ENCODE data around the gene RBP3. TPM values are rescaled to one million over a fixed set of nuclear protein-coding genes. Genes with fewer than 3 reads are reported as not detected.

Gene RBP3
- polyA plus RNA-seq, 1 donor from 2014 or later, result not detected

GRCh38 chr10:47406548-47406869 lies 58.3 kb downstream of the RBP3 start:
- Histone ChIP-seq H3K9me3 (ENCODE audit: low read length) (no peaks in the 10 kb centered on the region), H3K36me3 (ENCODE audit: insufficient read depth, low read length) (no peaks in the 10 kb centered on the region), H3K27ac (ENCODE audit: low read length) (no peak overlapping the region), H2AFZ (ENCODE audit: low read depth, low read length) (no peak overlapping the region), H3F3A (ENCODE audit: insufficient read depth, low read length, poor library complexity, severe bottlenecking) (no peaks in the 10 kb centered on the region), H4K20me1 (ENCODE audit: insufficient read depth) (no peaks in the 10 kb centered on the region), H3K27me3 (ENCODE audit: insufficient read depth, low read depth, low read length) (no peaks in the 10 kb centered on the region), H3K4me2 (ENCODE audit: low read length) (no peak overlapping the region), H3K9me2 (ENCODE audit: insufficient read depth, low read length) (no peaks in the 10 kb centered on the region), H3K79me2 (replicated peaks; ENCODE audit: insufficient read depth, low read length) (no peaks in the 10 kb centered on the region), H3K9ac (ENCODE audit: low read length) (no peak overlapping the region), H3K4me3 (ENCODE audit: low read length) (no peak overlapping the region)
- TF ChIP-seq EZH2 (IDR thresholded peaks at IDR 0.05; ENCODE audit: borderline replicate concordance, insufficient read depth, low read length, poor library complexity, severe bottlenecking), result no peak
- no peak for TF ChIP-seq TAF1 (IDR thresholded peaks at IDR 0.05; ENCODE audit: low read depth)
- TF ChIP-seq MXI1 (conservative IDR thresholded peaks at IDR 0.05; ENCODE audit: poor library complexity, severe bottlenecking), result no peak
- TF ChIP-seq RAD21 (conservative IDR thresholded peaks at IDR 0.05), result no peak
- TF ChIP-seq POLR2AphosphoS5 (IDR thresholded peaks at IDR 0.05), result no peak
- TF ChIP-seq REST (IDR thresholded peaks at IDR 0.05; ENCODE audit: borderline replicate concordance), result no peak
- no peak for TF ChIP-seq SMC3 (conservative IDR thresholded peaks at IDR 0.05; ENCODE audit: poor library complexity)
- TF ChIP-seq CTCF (IDR thresholded peaks at IDR 0.05; ENCODE audit: poor library complexity, severe bottlenecking), result no peak
- no peak for TF ChIP-seq EP300 (conservative IDR thresholded peaks at IDR 0.05; ENCODE audit: poor library complexity, severe bottlenecking)

DNA sequence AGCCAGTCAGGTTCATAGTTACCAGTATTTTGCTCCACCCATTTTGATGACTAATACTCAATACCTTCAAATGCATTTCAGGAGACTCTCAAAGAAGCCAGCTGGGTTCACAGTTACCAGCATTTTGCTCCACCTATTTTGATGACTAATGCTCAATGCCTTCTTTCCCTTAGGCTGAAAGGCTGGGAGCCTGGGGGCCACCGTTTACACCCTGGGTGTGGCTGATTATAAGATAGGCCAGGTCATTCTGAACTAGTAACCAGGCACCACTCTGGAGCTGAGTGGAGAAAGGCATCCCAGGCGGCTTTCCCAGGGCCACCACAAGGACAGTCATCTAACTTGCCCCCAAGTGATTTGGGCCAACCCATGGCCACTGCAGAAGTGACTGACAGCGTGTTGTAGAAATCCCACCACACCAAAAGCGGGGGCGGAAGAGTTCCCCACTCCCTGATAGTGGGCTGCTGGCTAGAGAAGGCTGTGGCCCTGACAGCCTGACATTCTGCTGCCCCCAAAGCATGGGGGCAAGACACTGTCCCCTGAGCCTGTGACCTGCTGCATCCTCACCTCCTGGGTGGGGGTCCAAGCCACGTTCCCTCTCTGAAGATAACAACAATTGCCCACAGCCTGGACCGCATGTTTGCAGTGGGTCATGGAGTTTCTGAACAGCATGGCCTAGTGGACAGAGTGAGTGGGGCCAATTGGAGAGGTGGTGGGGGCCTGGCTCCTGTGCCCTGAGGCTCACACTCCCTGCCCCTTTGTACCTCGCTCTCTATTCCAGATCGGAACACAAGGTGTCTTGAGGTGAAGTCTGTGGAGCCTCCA lies 58.9 kb downstream of the RBP3 start:
- H3K4me2 ChIP-seq (ENCODE audit: low read length), result no peak overlapping the region

More for the DNA sequence above, 58.9 kb downstream of the RBP3 start:
- no peak overlapping the region for H3K27ac ChIP-seq (ENCODE audit: low read length)
- H2AFZ ChIP-seq (ENCODE audit: low read depth, low read length), result no peak overlapping the region
- H3K27me3 ChIP-seq (ENCODE audit: insufficient read depth, low read depth, low read length), result no peaks in the 10 kb centered on the region
- TF ChIP-seq EZH2 (IDR thresholded peaks at IDR 0.05; ENCODE audit: borderline replicate concordance, insufficient read depth, low read length, poor library complexity, severe bottlenecking) (no peak), REST (IDR thresholded peaks at IDR 0.05; ENCODE audit: borderline replicate concordance) (no peak), MXI1 (conservative IDR thresholded peaks at IDR 0.05; ENCODE audit: poor library complexity, severe bottlenecking) (no peak), EP300 (conservative IDR thresholded peaks at IDR 0.05; ENCODE audit: poor library complexity, severe bottlenecking) (no peak), SMC3 (conservative IDR thresholded peaks at IDR 0.05; ENCODE audit: poor library complexity) (no peak), CTCF (IDR thresholded peaks at IDR 0.05; ENCODE audit: poor library complexity, severe bottlenecking) (no peak), RAD21 (conservative IDR thresholded peaks at IDR 0.05) (no peak), POLR2AphosphoS5 (IDR thresholded peaks at IDR 0.05) (no peak), TAF1 (IDR thresholded peaks at IDR 0.05; ENCODE audit: low read depth) (no peak)
- no peak overlapping the region for H3K4me3 ChIP-seq (ENCODE audit: low read length)
- no peaks in the 10 kb centered on the region for H3K36me3 ChIP-seq (ENCODE audit: insufficient read depth, low read length)
- no peaks in the 10 kb centered on the region for H3K9me3 ChIP-seq (ENCODE audit: low read length)
- no peaks in the 10 kb centered on the region for H4K20me1 ChIP-seq (ENCODE audit: insufficient read depth)
- no peaks in the 10 kb centered on the region for H3F3A ChIP-seq (ENCODE audit: insufficient read depth, low read length, poor library complexity, severe bottlenecking)
- no peak overlapping the region for H3K9ac ChIP-seq (ENCODE audit: low read length)
- no peaks in the 10 kb centered on the region for H3K79me2 ChIP-seq (replicated peaks; ENCODE audit: insufficient read depth, low read length)
- no peaks in the 10 kb centered on the region for H3K9me2 ChIP-seq (ENCODE audit: insufficient read depth, low read length)

Data from neural cell (in vitro differentiated cells).